Measurements from ENCODE around the gene SACM1L.

Gene SACM1L

GRCh38 chr3:45773714-45774449 lies 84.7 kb downstream of the SACM1L start:
- CTCF ChIA-PET, result no interaction called here
- no peaks in the 10 kb centered on the region for H3K9me3 ChIP-seq (ENCODE audit: control insufficient read depth, insufficient read depth, low read depth, low read length)
- H3K4me3 ChIP-seq (ENCODE audit: low read depth, low read length), result no peak overlapping the region
- H3K36me3 ChIP-seq (ENCODE audit: control insufficient read depth in 2 of 2, insufficient read depth in 1 of 2, low read length in 2 of 2), result no peaks in the 10 kb centered on the region
- POLR2A ChIA-PET, result no interaction called here
- TF ChIP-seq SCRT2 (tag by site-specific recombination; IDR thresholded peaks at IDR 0.05) (no peak), ZNF140 (tag by site-specific recombination; IDR thresholded peaks at IDR 0.05) (peak; percentile 28; the same call in 1 of the 2 replicates), ZNF366 (tag by site-specific recombination; conservative IDR thresholded peaks at IDR 0.05) (no peak)
- no peak overlapping the region for H3K27ac ChIP-seq (ENCODE audit: extremely low read depth, low read depth, low read length)
- H3K4me1 ChIP-seq (ENCODE audit: control insufficient read depth, insufficient read depth, low read length), result no peaks in the 10 kb centered on the region

DNA sequence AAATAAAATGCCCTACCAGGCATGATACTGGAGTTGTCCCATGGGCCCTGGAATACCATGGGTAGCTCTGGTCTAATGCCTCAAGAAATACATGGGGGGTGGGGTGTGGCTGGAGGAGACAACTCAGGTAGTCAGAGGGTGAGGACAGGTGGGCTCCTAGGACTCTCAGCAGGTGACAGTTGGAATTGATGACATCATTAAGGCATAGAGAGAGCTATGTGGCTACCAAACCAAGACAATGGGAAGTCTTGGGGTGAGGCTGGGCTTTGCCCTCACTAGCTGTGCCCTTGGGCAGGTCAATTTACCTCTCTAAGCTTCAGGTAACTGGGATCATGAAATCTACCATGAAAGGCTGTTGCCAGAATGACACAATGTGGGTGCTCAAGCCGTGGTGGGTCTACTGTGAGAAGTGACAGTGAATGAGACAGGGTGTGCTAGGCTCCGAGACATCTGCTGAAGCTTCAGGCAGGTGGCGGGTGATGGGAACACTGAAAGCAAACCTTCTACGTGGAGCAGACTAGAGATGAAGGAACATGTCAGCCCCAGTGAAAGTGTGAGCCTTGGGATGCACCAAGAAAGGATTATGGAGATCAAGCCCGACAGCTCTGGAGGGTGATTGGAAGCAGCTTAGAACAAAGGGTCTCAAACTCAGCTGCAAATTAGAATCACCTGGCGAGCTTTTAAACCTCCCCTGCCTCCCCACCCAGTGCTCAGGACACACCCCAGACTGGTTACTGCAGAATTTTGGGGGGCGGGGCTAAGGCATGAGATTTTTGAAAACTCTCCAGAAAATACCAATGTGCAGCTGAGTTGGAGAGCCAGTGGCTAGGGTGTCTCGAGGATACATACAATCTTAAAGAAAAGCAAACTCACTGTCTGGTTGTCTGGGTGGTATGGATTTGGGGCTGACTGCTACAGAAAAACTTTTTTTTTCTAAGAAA lies 85.7 kb downstream of the SACM1L start:
- no peaks in the 10 kb centered on the region for H3K36me3 ChIP-seq (ENCODE audit: control insufficient read depth in 2 of 2, insufficient read depth in 1 of 2, low read length in 2 of 2)
- H3K9me3 ChIP-seq (ENCODE audit: control insufficient read depth, insufficient read depth, low read depth, low read length), result no peaks in the 10 kb centered on the region
- no peaks in the 10 kb centered on the region for H3K4me1 ChIP-seq (ENCODE audit: control insufficient read depth, insufficient read depth, low read length)
- H3K4me3 ChIP-seq (ENCODE audit: low read depth, low read length), result no peak overlapping the region
- H3K27ac ChIP-seq (ENCODE audit: extremely low read depth, low read depth, low read length), result no peak overlapping the region
- no peak for TF ChIP-seq MYNN (tag by site-specific recombination; IDR thresholded peaks at IDR 0.05; ENCODE audit: borderline replicate concordance)
- no peak for TF ChIP-seq KLF7 (tag by site-specific recombination; IDR thresholded peaks at IDR 0.05; ENCODE audit: borderline replicate concordance)
- TF ChIP-seq ZNF211 (tag by site-specific recombination; IDR thresholded peaks at IDR 0.05; ENCODE audit: low read depth), result no peak
- no peak for TF ChIP-seq GLI4 (tag by site-specific recombination; IDR thresholded peaks at IDR 0.05)
- TF ChIP-seq ZNF555 (tag by site-specific recombination; conservative IDR thresholded peaks at IDR 0.05), result no peak
- no peak for TF ChIP-seq HIC1 (tag by site-specific recombination; IDR thresholded peaks at IDR 0.05)
- no peak for TF ChIP-seq ZNF658 (tag by site-specific recombination; IDR thresholded peaks at IDR 0.05)
- TF ChIP-seq ZNF549 (tag by site-specific recombination; IDR thresholded peaks at IDR 0.05), result no peak
- TF ChIP-seq ZNF248 (tag by site-specific recombination; IDR thresholded peaks at IDR 0.05), result no peak
- no peak for TF ChIP-seq ZIC2 (tag by site-specific recombination; IDR thresholded peaks at IDR 0.05)
- TF ChIP-seq SP2 (tag by site-specific recombination; IDR thresholded peaks at IDR 0.05), result no peak
- no peak for TF ChIP-seq ZNF629 (tag by site-specific recombination; IDR thresholded peaks at IDR 0.05)
- no peak for TF ChIP-seq ZBTB10 (tag by site-specific recombination; IDR thresholded peaks at IDR 0.05)
- TF ChIP-seq ZFHX2 (tag by site-specific recombination; conservative IDR thresholded peaks at IDR 0.05), result no peak
- TF ChIP-seq, protein P1, sequence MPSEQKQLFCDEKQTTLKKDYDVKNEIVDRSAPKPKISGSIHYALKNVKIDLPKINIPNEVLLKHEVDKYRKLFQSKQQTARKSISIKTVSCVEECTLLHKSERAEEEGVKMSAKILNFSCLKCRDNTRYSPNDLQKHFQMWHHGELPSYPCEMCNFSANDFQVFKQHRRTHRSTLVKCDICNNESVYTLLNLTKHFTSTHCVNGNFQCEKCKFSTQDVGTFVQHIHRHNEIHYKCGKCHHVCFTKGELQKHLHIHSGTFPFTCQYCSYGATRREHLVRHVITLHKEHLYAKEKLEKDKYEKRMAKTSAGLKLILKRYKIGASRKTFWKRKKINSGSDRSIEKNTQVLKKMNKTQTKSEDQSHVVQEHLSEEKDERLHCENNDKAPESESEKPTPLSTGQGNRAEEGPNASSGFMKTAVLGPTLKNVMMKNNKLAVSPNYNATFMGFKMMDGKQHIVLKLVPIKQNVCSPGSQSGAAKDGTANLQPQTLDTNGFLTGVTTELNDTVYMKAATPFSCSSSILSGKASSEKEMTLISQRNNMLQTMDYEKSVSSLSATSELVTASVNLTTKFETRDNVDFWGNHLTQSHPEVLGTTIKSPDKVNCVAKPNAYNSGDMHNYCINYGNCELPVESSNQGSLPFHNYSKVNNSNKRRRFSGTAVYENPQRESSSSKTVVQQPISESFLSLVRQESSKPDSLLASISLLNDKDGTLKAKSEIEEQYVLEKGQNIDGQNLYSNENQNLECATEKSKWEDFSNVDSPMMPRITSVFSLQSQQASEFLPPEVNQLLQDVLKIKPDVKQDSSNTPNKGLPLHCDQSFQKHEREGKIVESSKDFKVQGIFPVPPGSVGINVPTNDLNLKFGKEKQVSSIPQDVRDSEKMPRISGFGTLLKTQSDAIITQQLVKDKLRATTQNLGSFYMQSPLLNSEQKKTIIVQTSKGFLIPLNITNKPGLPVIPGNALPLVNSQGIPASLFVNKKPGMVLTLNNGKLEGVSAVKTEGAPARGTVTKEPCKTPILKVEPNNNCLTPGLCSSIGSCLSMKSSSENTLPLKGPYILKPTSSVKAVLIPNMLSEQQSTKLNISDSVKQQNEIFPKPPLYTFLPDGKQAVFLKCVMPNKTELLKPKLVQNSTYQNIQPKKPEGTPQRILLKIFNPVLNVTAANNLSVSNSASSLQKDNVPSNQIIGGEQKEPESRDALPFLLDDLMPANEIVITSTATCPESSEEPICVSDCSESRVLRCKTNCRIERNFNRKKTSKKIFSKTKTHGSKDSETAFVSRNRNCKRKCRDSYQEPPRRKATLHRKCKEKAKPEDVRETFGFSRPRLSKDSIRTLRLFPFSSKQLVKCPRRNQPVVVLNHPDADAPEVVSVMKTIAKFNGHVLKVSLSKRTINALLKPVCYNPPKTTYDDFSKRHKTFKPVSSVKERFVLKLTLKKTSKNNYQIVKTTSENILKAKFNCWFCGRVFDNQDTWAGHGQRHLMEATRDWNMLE (tag by site-specific recombination; conservative IDR thresholded peaks at IDR 0.05; ENCODE audit: low read depth), result no peak
- TF ChIP-seq SP3 (tag by site-specific recombination; IDR thresholded peaks at IDR 0.05), result no peak
- no peak for TF ChIP-seq ZSCAN30 (tag by site-specific recombination; IDR thresholded peaks at IDR 0.05)
- POLR2A ChIA-PET, result no interaction called here
- CTCF ChIA-PET, result interaction anchor here (0.5 to 0.8 kb wide), 2 partner anchors 15 to 32 kb away, joined by 3 to 4 read pairs; no protein-coding TSS in a partner anchor

Measured in HEK293 (cell line).